HepG2 (cell line): Measurements from ENCODE around the gene HOXA5. TPM values are rescaled to one million over a fixed set of nuclear protein-coding genes. Genes with fewer than 3 reads are reported as not detected.

Source experiments
- AHDC1 ChIP-seq: sonication (generic); formaldehyde crosslinking; IDR thresholded peaks from 2 replicates; pipeline ENCODE4 v1.5.1; 2020; ENCODE audit warnings: mild to moderate bottlenecking, missing genetic modification reagents, borderline replicate concordance
- CERS6 ChIP-seq: sonication (generic); formaldehyde crosslinking; IDR thresholded peaks from 2 replicates; pipeline ENCODE4 v1.5.0; 2020; ENCODE audit warnings: missing genetic modification reagents
- GATA4 ChIP-seq: sonication (generic); IDR thresholded peaks from 2 replicates; pipeline ENCODE4 v1.6.1; 2016; ENCODE audit warnings: antibody characterized with exemption, low read depth, borderline replicate concordance
- KLF13 ChIP-seq: sonication (generic); formaldehyde crosslinking; IDR thresholded peaks from 2 replicates; pipeline ENCODE4 v1.4.0; 2020; ENCODE audit warnings: mild to moderate bottlenecking, missing genetic modification reagents
- MXD4 ChIP-seq: IDR thresholded peaks from 2 replicates; pipeline ENCODE4 v1.6.1; 2016; ENCODE audit warnings: mild to moderate bottlenecking, missing biosample characterization, missing genetic modification reagents
- POLR2A ChIP-seq, 2 experiments: IDR thresholded peaks; 2 replicates each; pipeline ENCODE4 v1.6.1; 2011; ENCODE audit warnings: low read depth in 2 of 2, low read length in 2 of 2, mild to moderate bottlenecking in 1 of 2, moderate library complexity in 1 of 2; ENCODE audit not compliant: insufficient read depth in 1 of 2
- RARG ChIP-seq: sonication (generic); formaldehyde crosslinking; IDR thresholded peaks from 2 replicates; pipeline ENCODE4 v1.4.0; 2020; ENCODE audit warnings: low read depth, mild to moderate bottlenecking, missing genetic modification reagents
- RFX1 ChIP-seq: fragments of 450-650 bp; IDR thresholded peaks from 2 replicates; pipeline ENCODE4 v1.6.1; 2017
- RXRA ChIP-seq: sonication (generic); formaldehyde crosslinking; IDR thresholded peaks from 2 replicates; pipeline ENCODE4 v1.5.1; 2020; ENCODE audit warnings: missing genetic modification reagents
- SALL1 ChIP-seq: sonication (generic); formaldehyde crosslinking; IDR thresholded peaks from 2 replicates; pipeline ENCODE4 v1.8.0; 2022; ENCODE audit warnings: mild to moderate bottlenecking, missing genetic modification reagents
- TBX3 ChIP-seq: fragments of 450-650 bp; IDR thresholded peaks from 2 replicates; pipeline ENCODE4 v1.6.1; 2017; ENCODE audit warnings: antibody characterized with exemption, mild to moderate bottlenecking, inconsistent platforms, borderline replicate concordance
- TMF1 ChIP-seq: sonication (generic); formaldehyde crosslinking; IDR thresholded peaks from 2 replicates; pipeline ENCODE4 v1.8.1; 2022; ENCODE audit warnings: low read depth, missing genetic modification reagents
- ZBTB8A ChIP-seq: sonication (generic); formaldehyde crosslinking; IDR thresholded peaks from 2 replicates; pipeline ENCODE4 v1.4.0; 2020; ENCODE audit warnings: mild to moderate bottlenecking, low read depth, missing genetic modification reagents, borderline replicate concordance
- ZMYM4 ChIP-seq: sonication (generic); formaldehyde crosslinking; IDR thresholded peaks from 2 replicates; pipeline ENCODE4 v1.8.1; 2023; ENCODE audit warnings: mild to moderate bottlenecking, missing genetic modification reagents
- ZNF251 ChIP-seq: sonication (generic); formaldehyde crosslinking; IDR thresholded peaks from 2 replicates; pipeline ENCODE4 v1.9.0; 2021; ENCODE audit warnings: mild to moderate bottlenecking, missing genetic modification reagents
- ZNF282 ChIP-seq: fragments of 450-650 bp; IDR thresholded peaks from 2 replicates; pipeline ENCODE4 v1.6.1; 2018; ENCODE audit not compliant: partially characterized antibody
- ZNF333 ChIP-seq: sonication (generic); formaldehyde crosslinking; IDR thresholded peaks from 2 replicates; pipeline ENCODE4 v1.4.0; 2020; ENCODE audit warnings: mild to moderate bottlenecking, missing genetic modification reagents, borderline replicate concordance
- ZNF510 ChIP-seq: sonication (generic); formaldehyde crosslinking; IDR thresholded peaks from 2 replicates; pipeline ENCODE4 v1.4.0; 2020; ENCODE audit warnings: low read depth, mild to moderate bottlenecking, missing genetic modification reagents
- ZNF639 ChIP-seq: conservative IDR thresholded peaks from 2 replicates; pipeline ENCODE4 v1.6.1; 2018; ENCODE audit warnings: missing genetic modification reagents
- ZNF775 ChIP-seq: sonication (generic); formaldehyde crosslinking; IDR thresholded peaks from 2 replicates; pipeline ENCODE4 v1.4.0; 2020; ENCODE audit warnings: missing genetic modification reagents, mild to moderate bottlenecking, moderate library complexity, borderline replicate concordance
- ZSCAN5A ChIP-seq: sonication (generic); formaldehyde crosslinking; IDR thresholded peaks from 2 replicates; pipeline ENCODE4 v1.8.0; 2022; ENCODE audit warnings: mild to moderate bottlenecking, missing genetic modification reagents, borderline replicate concordance
- polyA plus RNA-seq, 8 experiments: library from polyadenylated mRNA; depleted of rRNA in 3 of 8; stranded (reverse) in 7 of 8; unstranded in 1 of 8; fragments of >200 nt; fragmentation: Illumina TruSeq in 4 of 8; extraction: Trizol in 4 of 8; gene quantifications; 2 replicates each; pipeline versions ENCODE4 v1.2.1 to v1.2.3, GENCODE V29; 2011 to 2016; ENCODE audit warnings: low read depth in 4 of 8, missing spikeins in 1 of 8, mixed read lengths in 1 of 8; ENCODE audit not compliant: insufficient read depth in 1 of 8
- total RNA-seq, 5 experiments: library from RNA; depleted of rRNA; stranded (reverse); fragments of >200 nt; fragmentation: Illumina TruSeq; extraction: Trizol; gene quantifications; 2 replicates each; pipeline ENCODE4 v1.2.3, GENCODE V29; 2016; ENCODE audit warnings: low read depth in 1 of 5

HOXA5 gene
- total and polyA plus RNA-seq, 2 of the 13 experiments (the other 11 are each of a cell fraction or from before 2014, with no cell fraction given): 3.2 to 3.6 TPM

- no peak for TF ChIP-seq ZNF510 (CRISPR knock-in tag)
- TF ChIP-seq ZMYM4 (CRISPR knock-in tag): peak; percentile 87
- TF ChIP-seq AHDC1 (CRISPR knock-in tag): no peak
- TF ChIP-seq ZNF639: no peak
- TF ChIP-seq ZBTB8A (CRISPR knock-in tag): no peak
- TF ChIP-seq GATA4: no peak
- no peak for TF ChIP-seq ZNF282
- TF ChIP-seq RXRA: no peak
- no peak for TF ChIP-seq MXD4 (CRISPR knock-in tag)
- no peak for TF ChIP-seq KLF13
- no peak for TF ChIP-seq ZNF333 (CRISPR knock-in tag)
- TF ChIP-seq RARG (CRISPR knock-in tag): no peak
- TF ChIP-seq POLR2A (IDR thresholded peaks at IDR 0.05; ENCODE audit: insufficient read depth in 1 of 2, low read depth in 2 of 2, low read length in 2 of 2): peak; percentile 27 to 28; a peak in 1 of 4 replicates
- TF ChIP-seq ZNF251: no peak
- no peak for TF ChIP-seq ZSCAN5A (CRISPR knock-in tag)
- TF ChIP-seq RFX1: no peak
- no peak for TF ChIP-seq ZNF775 (CRISPR knock-in tag)
- TF ChIP-seq SALL1 (CRISPR knock-in tag): peak; percentile 49
- TF ChIP-seq TMF1 (CRISPR knock-in tag): no peak
- no peak for TF ChIP-seq TBX3
- TF ChIP-seq CERS6 (CRISPR knock-in tag): no peak
These were observed at the start of gene HOXA5 (continued) for GRCh38 chr7:27143023-27143949.
